Measurements from ENCODE around the gene DRC3. TPM values are rescaled to one million over a fixed set of nuclear protein-coding genes. Genes with fewer than 3 reads are reported as not detected.

The DRC3 gene
- total RNA-seq, 1 donor from 2014 or later: 0.43 TPM

GRCh38 chr17:18025241-18025944 is 52.7 kb downstream of the DRC3 start:
- H3K36me3 ChIP-seq (ENCODE audit: insufficient read depth, low read length): no peaks in the 10 kb centered on the region
- Mint-ChIP-seq H3K9me3 (ENCODE audit: unreplicated experiment) (no peaks in the 10 kb centered on the region), H3K36me3 (ENCODE audit: low read depth, unreplicated experiment) (peaks cover 17% of the 10 kb centered on the region), H3K4me1 (ENCODE audit: low read depth, unreplicated experiment) (peaks cover 10% of the 10 kb centered on the region), H3K4me3 (ENCODE audit: unreplicated experiment) (no peak overlapping the region), H3K27me3 (ENCODE audit: low read depth, unreplicated experiment) (no peaks in the 10 kb centered on the region), H3K27ac (ENCODE audit: unreplicated experiment) (no peak overlapping the region)
- FAIRE-seq: peak; percentile 76
- peak; percentile 27 for DNase-seq (ENCODE audit: low read depth)
- H3K79me2 ChIP-seq (ENCODE audit: insufficient read depth, low read length): no peaks in the 10 kb centered on the region
- peaks cover 4% of the 10 kb centered on the region for H4K20me1 ChIP-seq (ENCODE audit: insufficient read depth, low read length)
- H3K9ac ChIP-seq (ENCODE audit: low read length): no peak overlapping the region
- H3K4me2 ChIP-seq (ENCODE audit: low read length): peak overlapping the region; percentile 16
- H3K4me3 ChIP-seq (ENCODE audit: insufficient read depth, low read depth, low read length): no peak overlapping the region
- no peak overlapping the region for H2AFZ ChIP-seq (ENCODE audit: low read depth, low read length)
- peaks cover 12% of the 10 kb centered on the region for H3K4me1 ChIP-seq (ENCODE audit: insufficient read depth, low read length)
- H3K9me3 ChIP-seq (ENCODE audit: insufficient read depth, low read depth, low read length): no peaks in the 10 kb centered on the region
- no peaks in the 10 kb centered on the region for H3K27me3 ChIP-seq (ENCODE audit: insufficient read depth, low read length)
- no peak overlapping the region for H3K27ac ChIP-seq (ENCODE audit: low read depth, low read length)
- TF ChIP-seq EZH2 (IDR thresholded peaks at IDR 0.05; ENCODE audit: insufficient read depth, low read length): no peak
- TF ChIP-seq CTCF (IDR thresholded peaks at IDR 0.05; ENCODE audit: insufficient read depth, low read depth, low read length): no peak

GRCh38 chr17:18025945-18026776 is 53.5 kb downstream of the DRC3 start:
- H3K9me3 Mint-ChIP-seq (ENCODE audit: unreplicated experiment): no peaks in the 10 kb centered on the region

More at GRCh38 chr17:18025945-18026776, 53.5 kb downstream of the DRC3 start:
- no peak overlapping the region for H3K4me3 ChIP-seq (ENCODE audit: insufficient read depth, low read depth, low read length)
- no peak for TF ChIP-seq EZH2 (IDR thresholded peaks at IDR 0.05; ENCODE audit: insufficient read depth, low read length)
- TF ChIP-seq CTCF (IDR thresholded peaks at IDR 0.05; ENCODE audit: insufficient read depth, low read depth, low read length): no peak
- peak; percentile 73 for DNase-seq (ENCODE audit: low read depth)
- no peaks in the 10 kb centered on the region for H3K36me3 ChIP-seq (ENCODE audit: insufficient read depth, low read length)
- H3K9ac ChIP-seq (ENCODE audit: low read length): no peak overlapping the region
- Mint-ChIP-seq H3K27me3 (ENCODE audit: low read depth, unreplicated experiment) (no peaks in the 10 kb centered on the region), H3K4me3 (ENCODE audit: unreplicated experiment) (no peak overlapping the region), H3K36me3 (ENCODE audit: low read depth, unreplicated experiment) (peaks cover 17% of the 10 kb centered on the region), H3K27ac (ENCODE audit: unreplicated experiment) (no peak overlapping the region), H3K4me1 (ENCODE audit: low read depth, unreplicated experiment) (peaks cover 10% of the 10 kb centered on the region)
- H2AFZ ChIP-seq (ENCODE audit: low read depth, low read length): no peak overlapping the region
- H3K27me3 ChIP-seq (ENCODE audit: insufficient read depth, low read length): no peaks in the 10 kb centered on the region
- H3K9me3 ChIP-seq (ENCODE audit: insufficient read depth, low read depth, low read length): no peaks in the 10 kb centered on the region
- FAIRE-seq: no peak
- H4K20me1 ChIP-seq (ENCODE audit: insufficient read depth, low read length): peaks cover 4% of the 10 kb centered on the region
- peaks cover 12% of the 10 kb centered on the region for H3K4me1 ChIP-seq (ENCODE audit: insufficient read depth, low read length)
- H3K4me2 ChIP-seq (ENCODE audit: low read length): peak overlapping the region; percentile 16
- H3K79me2 ChIP-seq (ENCODE audit: insufficient read depth, low read length): no peaks in the 10 kb centered on the region
- H3K27ac ChIP-seq (ENCODE audit: low read depth, low read length): no peak overlapping the region
